ENCODE results near the gene ALOX5AP.

GRCh38 chr13:30722361-30722760 is 13.0 kb upstream of the ALOX5AP start:
- no peak for TF ChIP-seq POLR2A (IDR thresholded peaks at IDR 0.05)
- TF ChIP-seq CTCF (IDR thresholded peaks at IDR 0.05) = no peak
- no peak for TF ChIP-seq POLR2AphosphoS5 (IDR thresholded peaks at IDR 0.05)

Measured in upper lobe of left lung (tissue), 4 donors.